HepG2 (cell line): ENCODE measurements around the gene IGFN1.

ENCODE experiments used
- ATF7 ChIP-seq, 2 experiments: fragments of 450-650 bp in 1 of 2; sonication (generic) in 1 of 2; formaldehyde crosslinking in 1 of 2; IDR thresholded peaks; 2 replicates each; pipeline versions ENCODE4 v1.4.0 to v1.6.1; 2016 to 2020; ENCODE audit warnings: antibody characterized with exemption in 1 of 2, mild to moderate bottlenecking in 1 of 2, missing genetic modification reagents in 1 of 2
- EZH2 ChIP-seq: conservative IDR thresholded peaks from 2 replicates; pipeline ENCODE4 v1.6.1; 2012; ENCODE audit warnings: mild to moderate bottlenecking, low read depth, low read length, moderate library complexity
- NCOA2 ChIP-seq: sonication (generic); formaldehyde crosslinking; IDR thresholded peaks from 2 replicates; pipeline ENCODE4 v1.8.0; 2022; ENCODE audit warnings: inconsistent platforms
- POLR2A ChIP-seq, 2 experiments: IDR thresholded peaks; 2 replicates each; pipeline ENCODE4 v1.6.1; 2011; ENCODE audit warnings: low read depth in 2 of 2, low read length in 2 of 2, mild to moderate bottlenecking in 1 of 2, moderate library complexity in 1 of 2; ENCODE audit not compliant: insufficient read depth in 1 of 2
- RAD21 ChIP-seq: fragments of 450-650 bp; formaldehyde crosslinking; IDR thresholded peaks from 2 replicates; pipeline ENCODE4 v1.5.0; 2020; ENCODE audit warnings: mild to moderate bottlenecking
- RBFOX2 ChIP-seq: fragments of 200-400 bp; formaldehyde crosslinking; IDR thresholded peaks from 2 replicates; pipeline ENCODE4 v1.6.1; 2017; ENCODE audit warnings: low read depth, mild to moderate bottlenecking, low read length
- TF ChIP-seq, protein P1 (sequence below), 2 experiments: sonication (generic) in 1 of 2; formaldehyde crosslinking in 1 of 2; IDR thresholded peaks; 2 replicates each; pipeline versions ENCODE4 v1.5.1 to v1.6.1; 2011 to 2020; ENCODE audit warnings: borderline replicate concordance in 1 of 2, low read depth in 1 of 2, low read length in 1 of 2, mild to moderate bottlenecking in 1 of 2, missing genetic modification reagents in 1 of 2, moderate library complexity in 1 of 2
- TF ChIP-seq, protein P2 (sequence below): sonication (generic); formaldehyde crosslinking; IDR thresholded peaks from 2 replicates; pipeline ENCODE4 v1.5.0; 2020; ENCODE audit warnings: mild to moderate bottlenecking, missing genetic modification reagents, moderate library complexity
- TF ChIP-seq, protein P3 (sequence below): sonication (generic); formaldehyde crosslinking; IDR thresholded peaks from 2 replicates; pipeline ENCODE4 v1.4.0; 2020; ENCODE audit warnings: missing genetic modification reagents, borderline replicate concordance

DNA sequence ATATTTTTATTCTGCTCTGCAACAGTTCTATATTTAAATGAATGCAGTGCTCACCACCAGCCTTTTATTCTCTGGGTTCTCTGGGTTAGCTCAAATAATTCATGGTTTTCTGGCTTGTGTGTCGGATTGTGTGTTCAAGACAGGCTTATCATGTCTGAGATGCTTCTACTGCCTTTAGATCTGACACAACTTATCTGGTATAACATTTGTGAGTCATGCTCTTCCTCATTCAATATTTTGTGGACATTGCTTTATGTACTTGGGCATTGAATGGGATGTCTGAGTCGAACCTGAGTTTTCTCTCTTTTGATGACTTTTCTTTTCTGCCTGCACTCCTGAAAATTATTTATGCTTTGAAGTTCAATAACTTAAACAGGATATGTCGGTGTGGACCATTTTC, 75.1 kb downstream of the IGFN1 start:
- TF ChIP-seq RAD21, result no peak
- TF ChIP-seq, protein P1, sequence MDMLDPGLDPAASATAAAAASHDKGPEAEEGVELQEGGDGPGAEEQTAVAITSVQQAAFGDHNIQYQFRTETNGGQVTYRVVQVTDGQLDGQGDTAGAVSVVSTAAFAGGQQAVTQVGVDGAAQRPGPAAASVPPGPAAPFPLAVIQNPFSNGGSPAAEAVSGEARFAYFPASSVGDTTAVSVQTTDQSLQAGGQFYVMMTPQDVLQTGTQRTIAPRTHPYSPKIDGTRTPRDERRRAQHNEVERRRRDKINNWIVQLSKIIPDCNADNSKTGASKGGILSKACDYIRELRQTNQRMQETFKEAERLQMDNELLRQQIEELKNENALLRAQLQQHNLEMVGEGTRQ (IDR thresholded peaks at IDR 0.05; ENCODE audit: low read depth, low read length), result no peak
- TF ChIP-seq, protein P1 (CRISPR knock-in tag; IDR thresholded peaks at IDR 0.05; ENCODE audit: borderline replicate concordance), result no peak
- no peak for TF ChIP-seq NCOA2 (CRISPR knock-in tag)
- TF ChIP-seq POLR2A (IDR thresholded peaks at IDR 0.05; ENCODE audit: insufficient read depth in 1 of 2, low read depth in 2 of 2, low read length in 2 of 2), result no peak
- TF ChIP-seq, protein P2, sequence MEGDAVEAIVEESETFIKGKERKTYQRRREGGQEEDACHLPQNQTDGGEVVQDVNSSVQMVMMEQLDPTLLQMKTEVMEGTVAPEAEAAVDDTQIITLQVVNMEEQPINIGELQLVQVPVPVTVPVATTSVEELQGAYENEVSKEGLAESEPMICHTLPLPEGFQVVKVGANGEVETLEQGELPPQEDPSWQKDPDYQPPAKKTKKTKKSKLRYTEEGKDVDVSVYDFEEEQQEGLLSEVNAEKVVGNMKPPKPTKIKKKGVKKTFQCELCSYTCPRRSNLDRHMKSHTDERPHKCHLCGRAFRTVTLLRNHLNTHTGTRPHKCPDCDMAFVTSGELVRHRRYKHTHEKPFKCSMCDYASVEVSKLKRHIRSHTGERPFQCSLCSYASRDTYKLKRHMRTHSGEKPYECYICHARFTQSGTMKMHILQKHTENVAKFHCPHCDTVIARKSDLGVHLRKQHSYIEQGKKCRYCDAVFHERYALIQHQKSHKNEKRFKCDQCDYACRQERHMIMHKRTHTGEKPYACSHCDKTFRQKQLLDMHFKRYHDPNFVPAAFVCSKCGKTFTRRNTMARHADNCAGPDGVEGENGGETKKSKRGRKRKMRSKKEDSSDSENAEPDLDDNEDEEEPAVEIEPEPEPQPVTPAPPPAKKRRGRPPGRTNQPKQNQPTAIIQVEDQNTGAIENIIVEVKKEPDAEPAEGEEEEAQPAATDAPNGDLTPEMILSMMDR (CRISPR knock-in tag), result no peak
- TF ChIP-seq, protein P3, sequence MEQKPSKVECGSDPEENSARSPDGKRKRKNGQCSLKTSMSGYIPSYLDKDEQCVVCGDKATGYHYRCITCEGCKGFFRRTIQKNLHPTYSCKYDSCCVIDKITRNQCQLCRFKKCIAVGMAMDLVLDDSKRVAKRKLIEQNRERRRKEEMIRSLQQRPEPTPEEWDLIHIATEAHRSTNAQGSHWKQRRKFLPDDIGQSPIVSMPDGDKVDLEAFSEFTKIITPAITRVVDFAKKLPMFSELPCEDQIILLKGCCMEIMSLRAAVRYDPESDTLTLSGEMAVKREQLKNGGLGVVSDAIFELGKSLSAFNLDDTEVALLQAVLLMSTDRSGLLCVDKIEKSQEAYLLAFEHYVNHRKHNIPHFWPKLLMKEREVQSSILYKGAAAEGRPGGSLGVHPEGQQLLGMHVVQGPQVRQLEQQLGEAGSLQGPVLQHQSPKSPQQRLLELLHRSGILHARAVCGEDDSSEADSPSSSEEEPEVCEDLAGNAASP (CRISPR knock-in tag), result no peak
- TF ChIP-seq ATF7 (IDR thresholded peaks at IDR 0.05), result no peak
- TF ChIP-seq ATF7 (CRISPR knock-in tag; IDR thresholded peaks at IDR 0.05), result no peak
- TF ChIP-seq EZH2, result no peak
- no peak for TF ChIP-seq RBFOX2
